SU-DHL-6 (cell line): Measurements from ENCODE around the gene PPP1R13B.
"Not testable (repeated sequence)": the region's sequence is repeated elsewhere in the genome, so short reads cannot be mapped to it uniquely, and the experiment has no call there.

ENCODE experiments used
- H2AFZ ChIP-seq: fragments of 200-600 bp; sonication (generic); 2 replicates; pipeline ENCODE4 v1.6.1; 2014; ENCODE audit warnings: low read depth, mild to moderate bottlenecking, moderate library complexity, mixed read lengths, antibody characterized with exemption, low read length; ENCODE audit not compliant: severe bottlenecking
- H3F3A ChIP-seq: fragments of 200-600 bp; shearing (Covaris generic); 2 replicates; pipeline ENCODE4 v1.6.0; 2016; ENCODE audit warnings: antibody characterized with exemption, mild to moderate bottlenecking; ENCODE audit not compliant: insufficient read depth
- H3K27ac ChIP-seq: fragments of 200-600 bp; sonication (generic); 2 replicates; pipeline ENCODE4 v1.5.1; 2016; ENCODE audit warnings: low read depth, mild to moderate bottlenecking, low read length, moderate library complexity, mixed read lengths
- H3K27me3 ChIP-seq: fragments of 200-600 bp; sonication (generic), shearing (Covaris generic); 2 replicates; pipeline ENCODE4 v1.6.0; 2014; ENCODE audit warnings: mild to moderate bottlenecking, low read length
- H3K36me3 ChIP-seq: fragments of 200-600 bp; sonication (generic); 2 replicates; pipeline ENCODE4 v1.6.1; 2014; ENCODE audit warnings: mild to moderate bottlenecking, low read length, mixed read lengths
- H3K4me2 ChIP-seq: fragments of 300-600, 200-600 bp; shearing (Covaris generic), sonication (generic); 2 replicates; pipeline ENCODE4 v1.6.0; 2014; ENCODE audit warnings: low read length, low read depth, mild to moderate bottlenecking; ENCODE audit not compliant: poor library complexity, severe bottlenecking
- H3K4me3 ChIP-seq: fragments of 200-600 bp; sonication (generic); 2 replicates; pipeline ENCODE4 v1.5.1; 2014; ENCODE audit warnings: antibody characterized with exemption, low read length, mild to moderate bottlenecking, mixed read lengths; ENCODE audit not compliant: insufficient read depth, poor library complexity, severe bottlenecking
- H3K79me2 ChIP-seq: fragments of 200-600 bp; sonication (generic); 2 replicates; pipeline ENCODE4 v1.6.1; 2014; ENCODE audit warnings: mild to moderate bottlenecking, low read length, moderate library complexity; ENCODE audit not compliant: insufficient read depth
- H3K9ac ChIP-seq: fragments of 200-600 bp; sonication (generic); 2 replicates; pipeline ENCODE4 v1.7.0; 2014; ENCODE audit warnings: mild to moderate bottlenecking, low read length
- H3K9me2 ChIP-seq: fragments of 200-600 bp; sonication (generic); replicated peaks from 2 replicates; pipeline ENCODE4 v1.6.1; 2014; ENCODE audit warnings: low read length; ENCODE audit not compliant: insufficient read depth
- H3K9me3 ChIP-seq: fragments of 200-600 bp; sonication (generic); 2 replicates; pipeline ENCODE4 v1.6.1; 2014; ENCODE audit warnings: low read length, mixed read lengths; ENCODE audit not compliant: insufficient read depth
- H4K20me1 ChIP-seq: fragments of 200-600 bp; sonication (generic); 2 replicates; pipeline ENCODE4 v1.6.1; 2014; ENCODE audit warnings: low read depth, mild to moderate bottlenecking, antibody characterized with exemption, low read length, moderate library complexity, mixed read lengths
- EZH2phosphoT487 ChIP-seq: fragments of 200-600 bp; sonication (generic), shearing (Covaris generic); conservative IDR thresholded peaks from 2 replicates; pipeline ENCODE4 v1.6.1; 2018; ENCODE audit warnings: mild to moderate bottlenecking, antibody characterized with exemption, low read length, moderate library complexity, mixed read lengths
- TF ChIP-seq, protein P1 (sequence below): fragments of 200-600 bp; sonication (generic); IDR thresholded peaks from one replicate; pipeline ENCODE4 v1.5.1; 2017; ENCODE audit warnings: antibody characterized with exemption, mild to moderate bottlenecking, low read length, moderate library complexity; ENCODE audit not compliant: insufficient read depth, poor library complexity, severe bottlenecking

The PPP1R13B gene

DNA sequence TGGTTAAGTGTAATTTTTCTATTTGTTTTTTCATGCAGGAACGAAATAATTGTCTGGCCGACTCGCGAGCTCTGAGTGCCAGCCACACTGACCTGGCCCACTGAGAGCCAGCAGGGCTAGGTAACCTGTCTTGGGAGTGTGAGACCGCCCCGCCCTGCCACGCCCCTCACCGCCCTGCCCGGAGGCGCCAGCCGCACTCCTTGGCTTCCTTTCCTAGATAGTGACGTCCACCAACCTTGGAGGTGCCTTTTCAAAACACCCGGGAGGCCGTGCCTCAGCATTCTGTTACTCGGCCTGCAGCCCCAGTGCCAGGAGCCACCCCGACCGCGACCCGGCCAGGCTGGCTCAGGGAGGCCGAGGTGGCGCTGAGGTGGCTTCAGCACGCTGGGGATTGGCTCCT, 153.9 kb downstream of the PPP1R13B start:
- H3K27me3 ChIP-seq = no peaks in the 10 kb centered on the region
- H2AFZ ChIP-seq = no peak overlapping the region
- H3F3A ChIP-seq = peaks cover 63% of the 10 kb centered on the region
- no peaks in the 10 kb centered on the region for H3K79me2 ChIP-seq
- H3K36me3 ChIP-seq = no peaks in the 10 kb centered on the region
- no peaks in the 10 kb centered on the region for H3K9me2 ChIP-seq
- TF ChIP-seq EZH2phosphoT487 = no peak
- TF ChIP-seq, protein P1, sequence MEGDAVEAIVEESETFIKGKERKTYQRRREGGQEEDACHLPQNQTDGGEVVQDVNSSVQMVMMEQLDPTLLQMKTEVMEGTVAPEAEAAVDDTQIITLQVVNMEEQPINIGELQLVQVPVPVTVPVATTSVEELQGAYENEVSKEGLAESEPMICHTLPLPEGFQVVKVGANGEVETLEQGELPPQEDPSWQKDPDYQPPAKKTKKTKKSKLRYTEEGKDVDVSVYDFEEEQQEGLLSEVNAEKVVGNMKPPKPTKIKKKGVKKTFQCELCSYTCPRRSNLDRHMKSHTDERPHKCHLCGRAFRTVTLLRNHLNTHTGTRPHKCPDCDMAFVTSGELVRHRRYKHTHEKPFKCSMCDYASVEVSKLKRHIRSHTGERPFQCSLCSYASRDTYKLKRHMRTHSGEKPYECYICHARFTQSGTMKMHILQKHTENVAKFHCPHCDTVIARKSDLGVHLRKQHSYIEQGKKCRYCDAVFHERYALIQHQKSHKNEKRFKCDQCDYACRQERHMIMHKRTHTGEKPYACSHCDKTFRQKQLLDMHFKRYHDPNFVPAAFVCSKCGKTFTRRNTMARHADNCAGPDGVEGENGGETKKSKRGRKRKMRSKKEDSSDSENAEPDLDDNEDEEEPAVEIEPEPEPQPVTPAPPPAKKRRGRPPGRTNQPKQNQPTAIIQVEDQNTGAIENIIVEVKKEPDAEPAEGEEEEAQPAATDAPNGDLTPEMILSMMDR = no peak
- no peaks in the 10 kb centered on the region for H4K20me1 ChIP-seq
- H3K4me3 ChIP-seq = no peak overlapping the region
- H3K4me2 ChIP-seq = peak overlapping the region; percentile 71
- H3K9ac ChIP-seq = no peak overlapping the region
- H3K27ac ChIP-seq = peak overlapping the region; percentile 93
- H3K9me3 ChIP-seq = no peaks in the 10 kb centered on the region

DNA sequence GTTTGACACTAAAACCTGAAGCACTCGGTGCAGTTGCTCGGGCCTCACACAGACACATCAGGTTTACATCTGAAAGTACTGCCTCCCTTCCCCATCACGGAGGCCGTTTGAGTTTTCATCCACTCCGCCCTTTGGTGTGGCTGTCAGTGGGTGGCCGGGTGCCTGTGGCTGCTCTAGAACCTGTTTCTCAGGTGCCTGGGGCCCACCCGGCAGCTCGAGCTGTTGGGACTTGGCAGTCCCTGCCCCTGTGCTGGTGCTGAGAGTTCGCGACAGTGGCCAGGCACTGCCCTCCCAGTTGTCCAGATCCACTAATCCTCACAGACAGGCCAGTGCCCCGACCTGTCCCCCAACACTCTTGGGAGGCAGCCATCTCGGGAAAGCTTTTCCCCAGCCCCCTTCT, 154.5 kb downstream of the PPP1R13B start:
- H3K36me3 ChIP-seq = peaks cover under 1% of the 10 kb centered on the region; the same call in 1 of the 2 replicates
- H4K20me1 ChIP-seq = no peaks in the 10 kb centered on the region
- no peaks in the 10 kb centered on the region for H3K9me2 ChIP-seq

DNA sequence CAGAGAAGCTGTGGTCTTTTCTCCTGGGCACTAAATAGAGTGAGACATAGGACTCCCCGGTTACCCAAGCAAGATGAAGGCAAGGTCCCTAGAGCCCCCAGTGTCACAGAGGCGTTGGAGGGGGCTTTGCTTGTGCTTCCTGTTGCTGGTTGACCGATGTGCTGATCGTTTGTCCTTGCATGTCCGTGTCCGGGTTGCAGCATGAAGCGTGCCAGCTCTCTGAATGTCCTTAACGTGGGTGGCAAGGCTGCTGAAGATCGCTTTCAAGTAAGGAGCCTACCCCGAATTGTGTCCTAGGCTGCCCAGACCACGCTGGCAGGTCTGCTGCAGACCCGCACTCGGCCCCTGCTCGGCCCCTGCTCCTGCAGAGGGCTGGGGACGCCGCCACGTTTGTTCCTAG, 155.2 kb downstream of the PPP1R13B start:
- H3K9me2 ChIP-seq = no peaks in the 10 kb centered on the region
- peaks cover 5% of the 10 kb centered on the region; the same call in 1 of the 2 replicates for H3K36me3 ChIP-seq
- peak overlapping the region; percentile 93 for H3K27ac ChIP-seq

More for the DNA sequence above, 154.5 kb downstream of the PPP1R13B start:
- Histone ChIP-seq H2AFZ (no peak overlapping the region), H3K79me2 (no peaks in the 10 kb centered on the region), H3K4me3 (peak overlapping the region; percentile 25), H3F3A (peaks cover 59% of the 10 kb centered on the region), H3K9me3 (no peaks in the 10 kb centered on the region), H3K27ac (peak overlapping the region; percentile 93), H3K9ac (peak overlapping the region; percentile 52), H3K27me3 (no peaks in the 10 kb centered on the region), H3K4me2 (peak overlapping the region; percentile 71)
- TF ChIP-seq, protein P1 = no peak
- no peak for TF ChIP-seq EZH2phosphoT487

GRCh38 chr14:103691655-103692054, 155.7 kb downstream of the PPP1R13B start:
- H3K4me2 ChIP-seq = peak overlapping the region; percentile 71
- not testable (repeated sequence) for H3K9me2 ChIP-seq, H3K79me2 ChIP-seq, H4K20me1 ChIP-seq, H3K9me3 ChIP-seq, H3K27me3 ChIP-seq, H3K36me3 ChIP-seq, H2AFZ ChIP-seq
- peak overlapping the region; percentile 93 for H3K27ac ChIP-seq
- peaks cover 56% of the 10 kb centered on the region for H3F3A ChIP-seq
- H3K9ac ChIP-seq = peak overlapping the region; percentile 52; the same call in 1 of the 2 replicates
- H3K4me3 ChIP-seq = peak overlapping the region; percentile 25

More for the DNA sequence above, 155.2 kb downstream of the PPP1R13B start:
- Histone ChIP-seq H3K79me2 (no peaks in the 10 kb centered on the region), H3F3A (peaks cover 59% of the 10 kb centered on the region), H4K20me1 (no peaks in the 10 kb centered on the region), H2AFZ (no peak overlapping the region), H3K9ac (peak overlapping the region; percentile 52), H3K9me3 (no peaks in the 10 kb centered on the region), H3K4me3 (peak overlapping the region; percentile 25), H3K4me2 (peak overlapping the region; percentile 71), H3K27me3 (no peaks in the 10 kb centered on the region)
- TF ChIP-seq EZH2phosphoT487 = no peak
- TF ChIP-seq, protein P1 = no peak
